ENCODE data around the gene PHF12.

The PHF12 gene

GRCh38 chr17:28863953-28864352, 87.4 kb downstream of the PHF12 start:
- TF ChIP-seq REST (IDR thresholded peaks at IDR 0.05; ENCODE audit: insufficient replicate concordance, low read depth): no peak
- TF ChIP-seq GABPA (IDR thresholded peaks at IDR 0.05; ENCODE audit: low read depth): no peak
- no peak for TF ChIP-seq POLR2AphosphoS5 (IDR thresholded peaks at IDR 0.05; ENCODE audit: low read depth)
- TF ChIP-seq CTCF (IDR thresholded peaks at IDR 0.05; ENCODE audit: insufficient read depth, low read length): no peak
- TF ChIP-seq SPI1 (IDR thresholded peaks at IDR 0.05; ENCODE audit: borderline replicate concordance, low read depth): no peak
- Histone ChIP-seq H3K4me3 (replicated peaks; ENCODE audit: insufficient read depth, low read length) (no peak overlapping the region), H3K27ac (replicated peaks) (no peak overlapping the region), H3K27me3 (ENCODE audit: insufficient read depth, poor library complexity, severe bottlenecking) (no peaks in the 10 kb centered on the region)
- no peak for DNase-seq (ENCODE audit: low read depth in 1 of 2, low spot score in 1 of 2)

- no peak for DNase-seq (ENCODE audit: low read depth in 1 of 2, low spot score in 1 of 2)
- Histone ChIP-seq H3K4me3 (replicated peaks; ENCODE audit: insufficient read depth, low read length) (no peak overlapping the region), H3K27me3 (ENCODE audit: insufficient read depth, poor library complexity, severe bottlenecking) (no peaks in the 10 kb centered on the region), H3K27ac (replicated peaks) (no peak overlapping the region)
- no peak for TF ChIP-seq REST (IDR thresholded peaks at IDR 0.05; ENCODE audit: insufficient replicate concordance, low read depth)
- no peak for TF ChIP-seq GABPA (IDR thresholded peaks at IDR 0.05; ENCODE audit: low read depth)
- TF ChIP-seq SPI1 (IDR thresholded peaks at IDR 0.05; ENCODE audit: borderline replicate concordance, low read depth): no peak
- TF ChIP-seq POLR2AphosphoS5 (IDR thresholded peaks at IDR 0.05; ENCODE audit: low read depth): no peak
- TF ChIP-seq CTCF (IDR thresholded peaks at IDR 0.05; ENCODE audit: insufficient read depth, low read length): no peak
These were observed 88.8 kb downstream of the PHF12 start for GRCh38 chr17:28862561-28862960.

GRCh38 chr17:28861393-28862203, 89.7 kb downstream of the PHF12 start:
- no peak for DNase-seq (ENCODE audit: low read depth in 1 of 2, low spot score in 1 of 2)
- no peaks in the 10 kb centered on the region for H3K27me3 ChIP-seq (ENCODE audit: insufficient read depth, poor library complexity, severe bottlenecking)
- no peak overlapping the region for H3K4me3 ChIP-seq (replicated peaks; ENCODE audit: insufficient read depth, low read length)
- H3K27ac ChIP-seq (replicated peaks): no peak overlapping the region
- TF ChIP-seq REST (IDR thresholded peaks at IDR 0.05; ENCODE audit: insufficient replicate concordance, low read depth) (no peak), POLR2AphosphoS5 (IDR thresholded peaks at IDR 0.05; ENCODE audit: low read depth) (no peak), GABPA (IDR thresholded peaks at IDR 0.05; ENCODE audit: low read depth) (no peak), SPI1 (IDR thresholded peaks at IDR 0.05; ENCODE audit: borderline replicate concordance, low read depth) (no peak), CTCF (IDR thresholded peaks at IDR 0.05; ENCODE audit: insufficient read depth, low read length) (no peak)

Measured in HL-60 (cell line).